Kasumi-1 (cell line): ENCODE measurements around the gene CCDC102A.
"Not testable (repeated sequence)": the region's sequence is repeated elsewhere in the genome, so short reads cannot be mapped to it uniquely, and the experiment has no call there.

Source experiments
- DNase-seq, 2 experiments: peaks; one replicate each; lab custom pipeline; 2025; lab: John Stamatoyannopoulos, UW

Gene CCDC102A

DNA sequence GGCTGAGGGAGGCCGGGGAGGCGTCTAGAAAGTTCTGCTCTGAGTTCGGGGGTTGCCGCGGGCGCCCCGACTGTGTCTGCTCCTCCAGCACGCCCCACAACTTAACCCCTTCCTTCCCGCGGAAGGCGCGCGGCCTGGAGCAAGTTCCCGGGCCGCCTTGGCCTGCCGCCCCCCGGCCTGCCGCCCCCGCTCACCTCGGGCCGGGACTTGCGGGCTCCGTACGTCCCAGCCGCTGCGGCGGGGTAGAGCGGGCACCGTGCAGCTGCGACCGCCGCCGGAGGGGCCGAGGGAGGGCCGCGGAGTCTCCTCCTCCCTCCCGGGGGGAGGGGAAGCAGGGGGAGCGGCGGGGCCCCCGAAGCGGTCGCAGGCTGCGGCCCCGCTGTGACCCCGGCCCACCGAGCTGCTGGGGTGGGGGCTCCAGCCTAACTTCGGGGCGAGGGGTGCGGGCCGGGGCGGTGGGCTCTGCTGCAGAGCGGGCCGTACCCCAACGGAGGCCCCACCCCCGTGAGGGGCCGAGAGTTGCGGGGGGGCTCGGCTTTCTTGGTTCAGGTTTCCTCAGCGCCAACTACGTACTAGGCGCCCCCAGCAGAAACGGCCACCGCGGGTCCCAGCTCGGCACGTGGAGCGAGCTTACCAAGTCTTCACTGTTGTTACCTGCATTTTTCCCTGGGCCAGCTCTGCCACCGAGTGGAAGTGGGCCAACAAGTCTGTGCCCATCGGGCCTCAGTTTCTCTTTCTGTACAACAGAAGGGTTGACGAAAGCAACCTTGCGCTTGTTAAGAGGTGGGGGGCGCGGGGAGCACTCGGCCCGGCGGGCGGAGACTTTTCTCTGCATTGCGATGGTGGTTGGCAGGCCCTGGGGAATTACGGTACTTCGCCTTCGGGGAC is at the start of gene CCDC102A:
TSS of gene CCDC102A (minus strand) at position 266 of the 888 bp plus-strand sequence. CDS start 7,394 bp downstream, outside the sequence.
- DNase-seq, result peak in 1 of 2 experiments; percentile 48

DNA sequence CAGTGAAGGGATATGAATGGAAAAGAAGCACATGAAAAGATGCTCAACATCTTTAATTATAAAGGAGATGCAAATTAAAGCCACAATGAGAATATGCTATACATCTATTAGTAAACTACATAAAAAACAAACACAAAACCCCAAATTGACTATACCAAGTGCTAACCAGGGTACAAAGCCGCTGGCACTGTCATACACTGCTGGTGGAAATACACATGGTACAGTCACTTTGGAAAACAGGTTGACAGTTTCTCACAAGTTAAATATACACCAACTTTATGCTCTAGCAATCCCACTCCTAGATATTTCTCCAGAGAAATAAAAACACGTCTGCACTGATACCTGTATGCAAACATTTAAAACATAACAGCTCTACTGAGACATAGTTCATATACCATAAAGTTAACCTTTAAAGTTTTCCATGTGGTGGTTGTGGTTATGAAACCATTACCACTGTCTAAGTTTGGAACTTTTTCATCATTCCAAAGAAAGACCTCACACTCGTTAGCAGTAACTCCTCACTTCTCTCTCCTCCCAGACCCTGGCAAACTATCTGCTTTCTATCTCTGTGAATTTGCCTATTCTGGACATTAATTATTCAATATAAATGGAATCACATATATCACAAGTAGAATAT is 48.8 kb upstream of the CCDC102A start:
- no peak for DNase-seq

DNA sequence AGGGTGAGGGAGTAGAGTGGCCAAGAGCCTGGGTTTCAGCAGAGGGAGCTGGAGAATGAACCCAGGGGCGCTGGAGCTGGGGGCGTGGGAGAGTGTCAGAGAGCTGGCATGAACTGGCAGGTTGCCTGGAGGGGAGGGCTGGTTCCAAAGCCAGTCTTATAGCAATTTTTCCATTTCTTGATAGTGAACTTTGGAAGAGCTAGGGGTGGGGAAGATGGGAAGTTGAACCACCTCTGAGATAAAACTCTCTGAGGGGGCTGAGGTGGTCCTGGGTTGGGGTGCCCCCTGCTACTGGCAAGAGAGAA is 42.9 kb upstream of the CCDC102A start:
- DNase-seq, result no peak

DNA sequence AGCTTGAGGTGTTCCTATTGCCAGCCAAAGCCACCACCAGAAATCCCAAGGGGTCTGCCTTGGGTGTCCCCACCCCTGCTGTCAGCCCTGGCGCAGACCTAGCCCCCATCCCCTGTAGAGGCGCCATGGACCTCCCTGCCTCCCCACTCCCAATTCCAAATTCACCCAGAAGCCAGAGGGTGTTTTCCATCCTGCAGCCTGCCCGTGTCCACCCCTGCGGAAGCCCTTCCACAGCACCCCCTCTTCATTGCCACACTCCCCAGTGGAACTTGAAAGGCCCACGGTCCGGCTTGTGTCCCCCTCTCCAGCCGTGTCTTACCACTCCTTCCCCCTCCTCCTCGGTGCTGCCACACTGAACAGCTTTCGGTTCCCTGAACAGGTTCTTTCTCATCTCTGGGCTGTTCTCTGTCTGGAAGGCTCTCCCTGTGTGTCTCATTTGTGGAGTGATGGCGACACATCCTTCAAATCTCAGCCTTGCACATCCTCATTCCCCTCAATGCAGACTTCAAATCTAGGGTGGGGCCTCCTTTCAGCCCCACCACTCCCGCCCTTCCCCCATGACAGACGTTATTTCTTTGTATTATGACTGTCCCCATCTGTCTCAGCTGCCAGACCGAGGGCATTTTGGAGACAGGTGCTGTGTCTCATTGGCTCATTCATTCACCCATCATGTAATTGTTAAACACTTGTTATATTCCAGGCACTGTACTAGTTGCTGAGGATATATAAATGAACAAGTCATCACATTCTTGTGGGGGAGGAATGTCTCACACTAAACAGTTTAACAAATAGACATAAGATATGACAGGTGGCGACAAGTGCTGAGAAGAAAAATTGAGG is 42.4 kb upstream of the CCDC102A start:
- no peak for DNase-seq

DNA sequence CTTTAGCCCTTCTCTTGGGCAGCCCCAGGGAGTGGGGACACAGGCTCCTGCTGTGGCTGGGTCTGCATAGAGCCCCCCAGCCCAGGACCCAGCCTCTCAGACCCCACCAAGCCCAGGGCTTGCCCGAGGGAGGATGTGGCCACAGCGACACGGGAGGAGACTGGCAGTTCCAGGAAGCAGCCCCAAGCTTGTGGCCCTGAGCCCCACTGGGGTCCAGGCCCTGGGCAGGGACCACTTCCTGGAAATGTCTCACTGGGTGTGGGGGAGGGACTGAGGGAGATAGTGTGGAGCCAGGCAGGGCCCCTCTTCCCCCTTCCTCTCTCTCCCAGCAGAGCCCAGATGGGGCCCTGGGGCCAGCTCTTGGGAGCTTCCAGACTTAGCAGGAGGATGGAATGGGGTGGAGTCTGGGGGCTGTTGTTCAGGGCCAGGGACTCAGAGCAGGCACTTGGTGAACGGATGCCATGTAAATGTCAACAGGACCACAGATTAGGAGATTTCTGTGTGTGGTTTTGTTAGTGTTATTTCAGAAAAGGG is 41.4 kb upstream of the CCDC102A start:
- peak; percentile 22 to 31 for DNase-seq

DNA sequence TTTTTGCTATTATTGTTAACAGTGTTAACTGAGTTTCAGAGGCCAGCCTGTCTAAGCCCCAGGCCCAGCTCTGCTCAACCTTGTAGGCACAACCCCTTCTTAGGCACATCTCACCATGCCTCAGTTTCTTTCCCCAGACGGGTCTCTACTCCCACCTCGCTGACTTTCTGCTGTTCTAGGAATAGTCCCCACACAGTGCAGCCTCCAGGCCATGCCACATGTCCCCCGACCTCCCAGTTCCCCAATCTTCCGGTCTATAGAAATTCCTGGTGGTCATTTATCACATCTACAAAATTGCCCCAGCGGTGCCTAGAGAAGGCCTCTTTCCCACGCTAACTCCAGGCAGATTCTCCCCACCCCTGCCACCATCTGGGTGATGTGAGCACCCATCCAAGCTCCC is 40.8 kb upstream of the CCDC102A start:
- DNase-seq, result no peak

DNA sequence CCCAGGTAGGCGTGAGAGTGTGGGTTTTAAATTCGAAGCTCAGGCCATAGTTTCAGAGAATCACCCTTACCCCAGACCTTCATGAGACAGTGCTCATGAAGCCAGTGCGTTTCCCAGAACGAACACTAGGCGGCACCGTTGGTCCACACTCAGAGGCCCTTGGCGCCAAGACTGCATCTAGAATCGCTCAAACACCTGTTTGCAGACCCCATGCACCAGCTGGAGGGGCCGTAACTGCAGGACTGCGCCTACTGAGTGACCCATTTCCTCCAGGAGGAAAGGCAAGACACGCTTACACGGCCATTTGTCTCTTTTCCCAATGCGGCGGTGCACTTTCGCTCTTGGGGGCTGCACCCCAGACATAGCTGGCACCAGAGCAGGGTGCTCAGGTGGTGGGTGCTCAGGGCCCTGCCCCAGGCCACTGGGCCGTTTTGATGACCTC is 40.1 kb upstream of the CCDC102A start:
- peak; percentile 42 to 62 for DNase-seq

DNA sequence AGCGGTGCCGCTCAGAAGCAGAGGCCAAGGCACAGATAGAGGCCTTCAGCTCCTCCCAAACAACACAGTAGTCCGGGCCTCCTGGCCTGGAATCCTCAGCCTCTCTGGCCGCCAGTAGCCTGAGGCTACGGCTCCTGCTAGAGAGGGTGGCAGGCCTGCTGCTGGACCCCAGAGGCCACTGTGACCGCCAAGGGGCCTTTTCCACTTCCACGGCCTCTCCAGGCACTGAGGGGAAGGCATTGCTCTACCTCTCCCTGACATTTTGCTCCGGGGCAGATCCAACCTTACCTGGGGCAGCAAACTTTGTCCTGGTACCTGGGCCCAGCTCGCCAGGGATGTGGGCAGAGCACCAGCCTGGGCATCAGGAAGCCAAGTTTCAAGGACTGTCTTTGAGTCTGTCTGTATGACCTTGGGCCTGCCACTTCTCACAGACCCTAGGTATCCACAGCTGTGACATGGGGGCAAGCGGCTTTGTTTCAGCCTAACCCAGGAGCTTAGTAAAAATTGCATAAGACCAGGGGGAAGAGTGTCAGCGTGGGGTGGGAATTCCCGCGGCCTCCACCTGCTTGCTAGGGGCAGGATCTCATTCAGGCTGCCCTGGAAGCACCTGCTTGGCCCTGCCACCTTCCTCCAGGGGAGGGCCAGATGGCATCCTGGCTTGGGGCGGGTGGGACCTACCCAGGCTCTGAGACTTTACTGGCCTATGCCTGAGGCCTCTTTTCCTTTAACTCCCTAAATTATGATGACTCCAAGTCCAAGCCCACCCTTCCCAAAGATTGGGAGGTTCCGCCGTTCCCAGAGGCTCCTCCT is 39.3 kb upstream of the CCDC102A start:
- DNase-seq, result no peak

DNA sequence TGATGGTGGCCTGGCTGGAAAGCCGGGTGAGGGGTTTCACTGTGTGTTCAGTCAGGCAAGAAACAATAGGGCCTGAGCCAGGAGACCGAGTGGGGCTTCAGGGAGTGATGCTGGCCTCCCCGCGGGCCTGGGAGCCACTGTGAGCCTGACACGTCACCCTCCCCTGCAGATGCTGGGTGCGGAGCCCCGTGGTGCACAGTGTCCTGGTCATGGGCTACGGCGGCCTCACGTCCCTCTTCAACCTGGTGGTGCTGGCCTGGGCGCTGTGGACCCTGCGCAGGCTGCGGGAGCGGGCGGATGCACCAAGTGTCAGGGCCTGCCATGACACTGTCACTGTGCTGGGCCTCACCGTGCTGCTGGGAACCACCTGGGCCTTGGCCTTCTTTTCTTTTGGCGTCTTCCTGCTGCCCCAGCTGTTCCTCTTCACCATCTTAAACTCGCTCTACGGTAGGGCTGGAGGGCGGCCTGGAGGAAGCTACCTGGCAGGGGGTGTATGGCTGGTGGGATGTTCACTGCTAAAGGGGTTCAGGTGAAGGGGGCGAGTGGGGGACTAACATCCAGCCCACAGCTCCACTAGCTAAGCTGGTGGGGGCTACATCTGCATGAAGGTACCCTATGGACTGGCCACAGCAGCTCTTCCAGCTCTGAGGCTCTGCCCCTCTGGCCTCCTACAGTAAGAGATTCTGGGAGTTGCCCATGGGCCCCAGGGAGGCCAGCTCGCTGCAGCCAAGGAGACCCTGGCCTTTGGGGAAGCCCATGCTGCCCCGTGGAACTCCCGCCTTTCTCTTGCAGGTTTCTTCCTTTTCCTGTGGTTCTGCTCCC is 38.5 kb upstream of the CCDC102A start:
- no peak for DNase-seq

DNA sequence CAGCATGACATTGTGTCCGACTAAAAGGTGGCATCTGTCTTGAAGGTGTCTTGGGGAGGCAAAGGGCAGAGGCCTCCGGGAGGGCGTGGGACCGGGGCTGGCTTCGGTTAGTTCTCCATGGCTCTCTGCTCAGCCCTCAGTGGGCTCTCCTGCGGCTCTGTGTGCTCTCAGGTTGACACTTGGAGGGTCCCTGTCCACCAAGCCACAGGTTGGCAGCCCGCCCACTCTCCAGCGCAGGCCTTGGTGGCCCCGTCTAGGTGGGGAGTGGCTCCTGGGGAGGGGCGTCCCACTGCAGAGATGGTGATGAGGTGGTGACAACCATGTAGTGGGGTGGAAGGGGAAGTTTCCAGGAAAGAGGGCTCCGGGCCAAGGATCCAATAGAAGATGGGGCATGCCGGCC is 37.7 kb upstream of the CCDC102A start:
- no peak for DNase-seq

DNA sequence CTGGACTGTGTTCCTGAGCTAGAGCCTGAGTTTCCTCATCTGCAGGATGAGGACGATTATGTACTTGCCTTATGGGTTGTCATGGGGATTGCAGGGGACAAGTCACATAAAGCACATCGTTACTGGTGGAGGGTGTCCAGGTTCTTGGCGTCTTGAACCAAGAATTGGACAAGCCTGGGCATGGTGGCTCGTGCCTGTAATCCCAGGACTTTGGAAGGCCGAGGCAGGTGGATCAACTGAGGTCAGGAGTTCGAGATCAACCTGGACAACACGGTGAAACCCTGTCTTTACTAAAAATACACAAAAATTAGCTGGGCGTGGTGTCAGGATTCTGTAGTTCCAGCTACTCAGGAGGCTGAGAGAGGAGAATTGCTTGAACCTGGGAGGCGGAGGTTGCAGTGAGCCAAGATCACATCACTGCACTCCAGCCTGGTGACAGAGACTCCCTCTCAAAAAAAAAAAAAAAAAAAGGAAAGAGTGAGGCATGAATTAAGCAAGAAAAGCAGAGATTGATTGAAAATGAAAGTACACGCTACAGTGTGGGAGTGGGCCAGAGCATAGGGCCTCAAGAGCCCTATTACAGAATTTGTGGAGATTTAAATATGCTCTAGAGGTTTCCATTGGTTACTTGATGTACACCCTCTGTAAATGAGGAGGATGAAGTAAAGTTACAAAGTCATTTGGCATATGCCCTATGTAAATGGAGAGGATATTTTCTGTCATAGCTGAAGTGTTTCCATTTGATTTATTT is 36.8 kb upstream of the CCDC102A start:
- DNase-seq, result no peak

DNA sequence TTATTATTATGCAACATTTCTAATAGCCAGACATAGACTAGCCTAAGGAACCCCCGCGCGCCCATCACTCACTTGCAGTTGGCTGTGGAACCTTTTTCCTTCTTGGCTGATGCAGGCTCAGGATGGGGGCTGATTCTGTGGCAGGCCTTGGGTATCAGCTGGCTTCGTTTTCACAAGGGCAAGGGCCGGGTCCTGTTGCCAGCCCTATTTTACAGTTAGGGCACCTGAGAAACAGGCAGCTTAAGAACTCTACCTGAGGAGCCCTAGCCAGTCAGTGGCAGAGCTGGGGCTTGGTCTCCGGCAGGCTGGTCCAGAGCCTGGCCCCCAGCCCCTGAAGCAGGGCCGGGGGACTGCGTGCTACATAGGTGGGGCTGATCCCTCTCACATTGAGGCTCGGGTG is 34.7 kb upstream of the CCDC102A start:
- DNase-seq, result no peak

DNA sequence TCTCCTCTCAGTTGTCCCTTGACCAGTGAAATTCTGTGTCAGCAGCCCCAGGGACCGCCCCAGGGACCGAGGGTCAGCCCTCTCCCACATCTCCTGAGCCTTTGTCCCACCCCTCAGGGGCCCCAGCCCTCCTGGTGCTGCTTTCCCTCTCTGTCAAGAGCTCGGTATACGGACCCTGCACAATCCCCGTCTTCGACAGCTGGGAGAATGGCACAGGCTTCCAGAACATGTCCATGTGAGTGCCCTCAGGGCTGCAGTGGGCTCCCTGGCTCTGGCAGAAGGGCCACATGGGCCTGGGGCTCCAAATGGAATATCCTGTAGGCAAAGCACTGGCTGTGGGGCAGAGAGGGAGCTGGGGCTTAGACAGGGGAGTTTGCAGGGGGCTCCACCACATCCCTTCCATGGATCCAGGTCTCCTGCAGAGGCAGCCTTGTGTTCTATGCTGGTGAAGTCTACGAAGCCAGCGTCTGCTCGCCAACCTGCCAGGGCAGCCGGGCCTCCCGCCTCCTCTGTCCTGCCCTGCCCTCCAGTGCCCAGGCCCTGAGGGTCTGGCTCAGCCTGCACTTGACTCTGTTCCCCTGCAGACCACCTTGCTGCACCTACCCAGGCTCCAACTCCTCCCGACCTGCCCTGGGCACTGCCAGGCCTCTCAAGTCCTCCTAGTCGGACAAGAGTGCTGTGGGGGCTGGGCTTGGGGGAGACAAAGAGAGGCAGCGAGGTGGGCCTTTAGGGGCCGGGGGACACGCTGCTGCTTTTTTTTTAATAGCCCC is 34.1 kb upstream of the CCDC102A start:
- DNase-seq, result no peak

DNA sequence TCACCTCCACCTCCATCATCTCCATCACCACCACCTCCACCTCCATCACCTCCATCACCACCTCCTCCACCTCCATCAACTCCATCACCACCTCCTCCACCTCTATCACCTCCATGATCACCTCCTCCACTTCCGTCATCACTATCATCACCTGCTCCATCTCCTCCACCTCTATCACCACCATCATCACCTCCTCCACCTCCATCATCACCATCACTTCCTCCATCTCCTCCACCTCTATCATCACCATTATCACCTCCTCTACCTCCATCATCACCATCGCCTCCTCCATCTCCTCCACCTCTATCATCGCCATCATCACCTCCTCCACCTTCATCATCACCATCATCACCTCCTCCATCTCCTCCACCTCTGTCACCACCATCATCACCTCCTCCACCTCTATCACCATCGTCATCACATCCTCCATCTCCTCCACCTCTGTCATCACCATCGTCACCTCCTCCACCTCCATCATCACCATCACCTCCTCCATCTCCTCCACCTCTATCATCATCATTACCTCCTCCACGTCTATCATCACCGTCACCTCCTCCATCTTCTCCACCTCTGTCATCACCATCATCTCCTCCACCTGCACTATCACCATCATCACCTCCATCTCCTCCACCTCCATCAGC is 33.1 kb upstream of the CCDC102A start:
- no peak for DNase-seq

DNA sequence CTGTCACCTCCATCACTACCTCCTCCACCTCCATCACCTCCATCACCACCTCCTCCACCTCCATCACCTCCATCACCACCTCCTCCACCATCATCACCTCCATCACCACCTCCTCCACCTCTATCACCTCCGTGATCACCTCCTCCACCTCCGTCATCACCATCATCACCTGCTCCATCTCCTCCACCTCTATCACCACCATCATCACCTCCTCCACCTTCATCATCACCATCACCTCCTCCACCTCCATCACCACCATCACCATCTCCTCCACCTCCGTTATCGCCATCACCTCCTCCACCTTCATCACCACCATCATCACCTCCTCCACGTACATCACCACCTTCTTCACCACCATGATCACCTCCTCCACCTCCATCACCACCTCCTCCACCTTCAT is 32.4 kb upstream of the CCDC102A start:
- not testable (repeated sequence) for DNase-seq

DNA sequence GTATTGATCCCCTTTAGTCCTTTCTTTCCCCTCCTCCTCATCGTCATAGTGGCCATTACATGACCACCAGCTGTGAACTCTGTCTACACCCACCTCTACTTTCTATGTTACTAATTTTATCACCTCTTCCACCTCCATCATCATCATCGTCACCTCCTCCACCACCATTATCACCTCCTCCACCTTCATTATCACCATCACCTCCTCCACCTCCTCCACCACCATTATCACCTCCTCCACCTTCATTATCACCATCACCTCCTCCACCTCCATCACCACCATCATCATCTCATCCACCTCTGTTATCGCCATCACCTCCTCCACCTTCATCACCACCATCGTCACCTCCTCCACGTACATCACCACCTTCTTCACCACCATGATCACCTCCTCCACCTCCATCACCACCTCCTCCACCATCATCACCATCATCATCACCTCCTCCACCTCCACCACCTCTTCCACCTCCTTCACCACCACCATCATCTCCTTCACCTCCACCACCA is 31.9 kb upstream of the CCDC102A start:
- DNase-seq, result no peak

DNA sequence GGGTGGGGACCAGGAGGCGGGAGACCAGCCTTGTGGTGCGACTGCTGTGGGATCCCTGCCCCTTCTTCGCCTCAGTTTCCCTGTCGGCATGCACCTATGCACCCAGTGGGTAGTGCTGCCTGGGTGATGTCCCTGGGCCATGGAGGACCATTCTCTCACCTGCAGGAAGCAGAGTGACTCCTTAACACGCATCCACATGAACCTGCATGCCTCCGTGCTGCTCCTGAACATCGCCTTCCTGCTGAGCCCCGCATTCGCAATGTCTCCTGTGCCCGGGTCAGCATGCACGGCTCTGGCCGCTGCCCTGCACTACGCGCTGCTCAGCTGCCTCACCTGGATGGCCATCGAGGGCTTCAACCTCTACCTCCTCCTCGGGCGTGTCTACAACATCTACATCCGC is 31.3 kb upstream of the CCDC102A start:
- no peak for DNase-seq

DNA sequence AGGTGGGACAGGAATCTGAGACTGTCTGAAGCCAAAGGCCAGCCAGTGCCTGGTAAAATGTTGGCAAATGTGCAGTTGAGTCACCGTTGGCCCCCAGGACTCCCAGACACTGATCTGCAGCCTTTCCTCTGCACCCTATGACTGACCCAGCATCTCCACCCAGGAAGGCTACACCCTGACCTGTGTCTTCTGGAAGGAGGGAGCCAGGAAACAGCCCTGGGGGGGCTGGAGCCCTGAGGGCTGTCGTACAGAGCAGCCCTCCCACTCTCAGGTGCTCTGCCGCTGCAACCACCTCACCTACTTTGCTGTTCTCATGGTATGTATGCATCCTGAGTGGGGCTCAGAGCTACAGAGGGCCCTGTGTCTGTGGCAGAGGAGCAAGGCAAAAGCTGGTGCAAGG is 30.1 kb upstream of the CCDC102A start:
- no peak for DNase-seq
